ENCODE data around the gene SLC22A5.

DNA sequence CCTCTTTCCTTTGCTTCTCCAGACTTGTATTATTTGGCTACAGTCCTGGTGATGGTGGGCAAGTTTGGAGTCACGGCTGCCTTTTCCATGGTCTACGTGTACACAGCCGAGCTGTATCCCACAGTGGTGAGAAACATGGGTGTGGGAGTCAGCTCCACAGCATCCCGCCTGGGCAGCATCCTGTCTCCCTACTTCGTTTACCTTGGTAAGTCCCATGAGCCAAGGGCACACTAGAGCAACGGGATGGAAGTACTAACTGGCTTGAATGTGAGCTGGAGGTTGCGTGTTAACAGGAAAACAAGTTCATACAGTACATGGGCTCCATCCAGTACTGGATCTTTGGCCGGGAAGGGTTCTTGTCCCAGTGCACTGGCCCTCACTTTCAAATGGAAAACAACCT lies 22.9 kb downstream of the SLC22A5 start:
- no peak for TF ChIP-seq POLR2A (IDR thresholded peaks at IDR 0.05; ENCODE audit: low read length)
- TF ChIP-seq GATA1 (IDR thresholded peaks at IDR 0.05; ENCODE audit: low read depth, low read length), result no peak

All from erythroblast (primary cell).